Pons (tissue), 1 donor: ENCODE measurements around the gene MAP2K5.

ENCODE experiments used
- DNase-seq: peaks from one replicate; pipeline ENCODE4 v3.0.0-alpha.2; 2016; ENCODE audit warnings: low spot score

The MAP2K5 gene

GRCh38 chr15:67559576-67559975, 17.1 kb downstream of the MAP2K5 start:
- no peak for DNase-seq

- no peak for DNase-seq
These were observed 17.8 kb downstream of the MAP2K5 start for GRCh38 chr15:67560320-67560719.

DNA sequence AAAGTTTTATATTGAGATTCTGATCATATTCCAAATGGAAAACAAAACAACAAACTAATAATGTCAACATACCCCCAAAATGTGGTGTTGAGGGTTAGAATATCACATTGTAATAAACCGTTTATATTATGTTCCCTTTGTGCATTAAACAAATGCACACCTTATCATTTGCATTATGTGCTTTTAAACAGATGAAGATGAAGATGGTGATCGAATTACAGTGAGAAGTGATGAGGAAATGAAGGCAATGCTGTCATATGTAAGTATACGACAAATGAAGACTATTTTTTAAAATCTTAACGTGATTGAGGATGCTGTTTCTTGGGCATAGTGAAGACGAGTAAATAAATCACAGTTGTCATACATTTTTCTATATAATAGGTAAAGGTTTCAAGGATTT, 20.6 kb downstream of the MAP2K5 start:
- no peak for DNase-seq

- DNase-seq, result no peak
These were observed 21.8 kb downstream of the MAP2K5 start for GRCh38 chr15:67564021-67564967.

- DNase-seq, result no peak
These were observed 22.5 kb downstream of the MAP2K5 start for GRCh38 chr15:67564968-67565345.

GRCh38 chr15:67569668-67570067, 27.2 kb downstream of the MAP2K5 start:
- DNase-seq, result no peak

GRCh38 chr15:67570875-67571647, 28.6 kb downstream of the MAP2K5 start:
- DNase-seq, result no peak

GRCh38 chr15:67571648-67572415, 29.3 kb downstream of the MAP2K5 start:
- DNase-seq, result no peak

DNA sequence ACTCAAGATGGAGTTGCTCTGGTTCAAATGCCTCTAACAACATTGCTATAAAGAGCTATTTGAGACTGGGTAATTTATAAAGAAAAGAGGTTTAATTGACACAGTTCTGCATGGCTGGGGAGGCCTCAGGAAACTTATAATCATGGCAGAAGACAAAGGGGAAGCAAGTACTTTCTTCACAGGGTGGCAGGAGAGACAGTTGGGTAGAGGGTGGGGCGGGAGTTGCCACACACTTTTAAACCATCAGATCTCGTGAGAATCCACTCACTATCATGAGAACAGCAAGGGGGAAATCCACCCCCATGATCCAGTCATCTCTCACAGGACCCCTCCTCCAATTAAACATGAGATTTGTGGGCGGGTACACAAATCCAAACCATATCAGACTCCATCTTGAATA, 30.7 kb downstream of the MAP2K5 start:
- DNase-seq, result no peak

- DNase-seq, result no peak
These were observed 32.6 kb downstream of the MAP2K5 start for GRCh38 chr15:67575039-67575502.

GRCh38 chr15:67578020-67578600, 35.6 kb downstream of the MAP2K5 start:
- peak; percentile 17 for DNase-seq

- no peak for DNase-seq
These were observed 36.7 kb downstream of the MAP2K5 start for GRCh38 chr15:67579164-67579563.

DNA sequence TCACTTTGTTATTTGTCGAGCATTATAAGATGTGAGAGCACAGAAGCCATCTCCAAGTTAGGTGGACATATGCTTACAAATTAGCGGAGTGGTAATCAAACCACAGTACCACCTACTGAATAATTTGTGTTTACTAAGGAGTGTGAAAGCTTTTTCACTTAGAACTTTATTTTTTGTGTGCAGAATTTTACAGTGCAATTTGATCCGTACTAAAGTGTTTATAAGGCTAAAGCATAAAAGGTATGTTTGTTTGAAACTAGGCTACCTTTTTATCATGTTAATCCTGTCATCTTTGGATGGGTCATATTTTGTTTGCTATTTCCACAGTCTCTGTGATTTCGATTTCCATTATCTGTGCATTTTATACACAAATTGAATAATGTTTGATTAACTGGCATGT, 37.5 kb downstream of the MAP2K5 start:
- no peak for DNase-seq

GRCh38 chr15:67584157-67584556, 41.7 kb downstream of the MAP2K5 start:
- DNase-seq, result no peak

DNA sequence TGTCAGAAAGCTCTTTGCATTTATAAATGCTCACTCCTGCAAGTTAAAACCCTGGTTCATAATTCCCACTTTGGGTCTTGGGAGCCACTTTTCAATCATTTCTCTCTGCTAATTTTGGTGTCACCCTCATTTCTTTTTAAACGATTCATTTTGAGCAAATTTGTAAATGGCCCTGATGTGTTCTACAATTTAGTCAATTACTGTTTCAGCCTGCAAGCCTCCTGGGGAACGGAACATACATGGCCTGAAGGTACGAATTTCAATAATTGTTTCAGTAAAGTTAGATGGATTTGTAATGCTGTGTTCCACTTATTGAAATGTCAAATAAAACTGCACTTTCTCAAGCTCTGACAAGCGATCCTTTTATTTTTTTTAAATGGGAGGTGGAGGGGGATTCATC, 43.2 kb downstream of the MAP2K5 start:
- DNase-seq, result no peak

- DNase-seq, result no peak
These were observed 44.8 kb downstream of the MAP2K5 start for GRCh38 chr15:67587331-67587730.

DNA sequence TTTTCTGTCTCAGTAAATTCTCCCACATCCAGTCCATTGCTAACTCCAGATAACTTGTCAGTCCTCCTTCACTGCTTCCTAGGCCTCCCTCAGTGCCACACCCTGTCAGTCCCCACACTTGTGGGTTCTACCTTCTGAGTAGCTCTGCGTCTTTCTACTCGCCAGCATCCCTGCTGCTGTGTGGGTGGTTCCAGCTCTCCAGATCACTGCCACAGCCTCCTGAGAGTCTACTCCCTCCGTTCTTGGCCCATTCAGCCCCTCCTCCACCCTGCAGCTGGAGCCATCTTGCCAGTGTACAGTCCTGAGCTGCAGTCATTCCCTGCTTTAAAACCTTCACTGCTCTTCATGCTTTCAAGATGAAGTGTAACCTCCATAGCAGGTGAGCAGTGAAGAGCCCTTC, 45.3 kb downstream of the MAP2K5 start:
- no peak for DNase-seq

GRCh38 chr15:67590191-67590590, 47.7 kb downstream of the MAP2K5 start:
- DNase-seq, result no peak

GRCh38 chr15:67592245-67592644, 49.7 kb downstream of the MAP2K5 start:
- no peak for DNase-seq

GRCh38 chr15:67593562-67593961, 51.1 kb downstream of the MAP2K5 start:
- DNase-seq, result no peak

DNA sequence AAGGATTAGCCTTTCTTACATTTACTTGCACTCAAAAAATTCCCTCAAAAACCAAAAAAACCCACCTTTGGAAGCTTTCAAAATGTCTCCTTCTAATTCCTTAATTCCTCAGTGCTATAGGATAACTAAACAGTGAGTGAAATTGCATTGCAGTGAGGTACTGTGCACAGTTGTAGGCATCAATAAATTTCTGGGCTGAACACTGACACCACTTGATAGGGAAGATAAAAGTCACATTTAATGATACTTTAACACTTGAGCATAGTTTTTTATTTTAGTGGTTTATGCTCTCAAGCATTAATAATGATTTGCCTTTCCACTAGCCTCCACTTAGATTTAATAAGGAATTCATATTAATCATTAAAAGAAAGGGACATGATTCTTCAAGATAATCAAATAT, 52.3 kb downstream of the MAP2K5 start:
- no peak for DNase-seq

DNA sequence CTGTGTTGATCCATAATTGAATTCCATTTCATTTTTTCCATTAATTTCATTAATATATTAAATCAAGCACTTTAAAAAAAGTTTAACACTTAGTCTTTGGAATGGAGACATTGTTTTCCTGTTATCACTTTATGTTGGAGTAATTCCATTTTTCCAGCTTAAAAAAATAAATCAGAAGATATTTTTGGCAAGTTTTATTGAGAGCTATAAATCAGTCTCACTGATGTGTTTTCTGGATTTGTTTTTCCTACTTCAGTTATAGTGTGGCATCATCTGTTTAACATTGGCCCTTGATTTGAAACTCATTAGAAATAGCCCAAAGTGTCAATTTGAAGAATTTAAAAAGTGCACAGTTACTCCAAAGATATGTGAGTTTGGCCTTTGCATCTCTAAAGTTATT, 53.1 kb downstream of the MAP2K5 start:
- DNase-seq, result no peak
